NCI-H748 (cell line): ENCODE data around the gene RAB6C.
"Not testable (repeated sequence)": the region's sequence is repeated elsewhere in the genome, so short reads cannot be mapped to it uniquely, and the experiment has no call there.

Experiments
- DNase-seq: peaks from one replicate; lab custom pipeline; 2025; ENCODE audit not compliant: unreplicated experiment; lab: John Stamatoyannopoulos, UW

RAB6C gene

DNA sequence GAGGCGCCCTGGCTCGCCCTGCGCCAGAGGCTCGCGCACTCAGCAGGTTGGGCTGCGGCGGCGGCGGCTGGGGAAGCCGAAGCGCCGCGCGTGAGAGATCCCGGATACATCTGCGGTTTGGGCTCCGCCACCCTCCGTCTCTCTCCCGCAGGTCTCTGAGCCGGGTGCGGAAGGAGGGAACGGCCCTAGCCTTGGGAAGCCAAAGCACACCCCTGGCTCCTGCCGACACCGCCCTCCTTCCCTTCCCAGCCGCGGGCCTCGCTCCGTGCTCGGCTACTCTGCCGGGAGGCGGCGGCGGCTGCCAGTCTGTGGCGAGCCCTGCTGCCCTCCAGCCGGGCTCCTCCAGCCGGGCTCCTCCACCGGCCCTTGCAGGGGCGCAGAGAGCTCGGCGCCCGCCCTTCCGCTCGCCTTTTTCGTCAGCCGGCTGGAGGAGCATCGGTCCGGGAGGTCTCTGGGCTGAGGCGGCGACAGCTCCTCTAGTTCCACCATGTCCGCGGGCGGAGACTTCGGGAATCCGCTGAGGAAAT is at the start of gene RAB6C:
Gene RAB6C, plus strand, starts transcription at position 38 of the 527 bp plus-strand sequence. Its CDS starts 450 bp downstream, at position 488.
- DNase-seq: peak; percentile 61

DNA sequence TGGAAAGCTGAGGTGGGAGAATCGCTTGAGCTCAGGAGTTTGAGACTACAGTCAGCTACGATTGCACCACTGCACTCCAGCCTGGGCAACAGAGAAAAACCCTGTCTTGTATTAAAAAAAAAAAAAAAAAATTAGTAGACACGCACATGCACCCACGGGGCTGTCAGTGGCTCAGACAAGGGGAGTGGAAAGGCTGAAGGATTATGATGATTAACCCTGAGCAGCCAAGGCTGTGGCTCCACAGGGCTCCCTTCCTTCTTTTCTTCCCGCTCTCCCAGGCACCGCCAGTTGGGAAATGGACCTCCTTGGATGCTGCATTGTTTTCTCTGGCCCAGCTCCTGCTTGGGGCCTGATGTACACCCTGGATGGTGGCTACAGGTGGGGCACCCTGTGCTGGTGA is 49.0 kb upstream of the RAB6C start:
- DNase-seq: no peak

- DNase-seq: not testable (repeated sequence)
Observed at GRCh38 chr2:129933387-129933786, 46.1 kb upstream of the RAB6C start.

GRCh38 chr2:129934044-129934822 is 45.2 kb upstream of the RAB6C start:
- DNase-seq: peak; percentile 9

DNA sequence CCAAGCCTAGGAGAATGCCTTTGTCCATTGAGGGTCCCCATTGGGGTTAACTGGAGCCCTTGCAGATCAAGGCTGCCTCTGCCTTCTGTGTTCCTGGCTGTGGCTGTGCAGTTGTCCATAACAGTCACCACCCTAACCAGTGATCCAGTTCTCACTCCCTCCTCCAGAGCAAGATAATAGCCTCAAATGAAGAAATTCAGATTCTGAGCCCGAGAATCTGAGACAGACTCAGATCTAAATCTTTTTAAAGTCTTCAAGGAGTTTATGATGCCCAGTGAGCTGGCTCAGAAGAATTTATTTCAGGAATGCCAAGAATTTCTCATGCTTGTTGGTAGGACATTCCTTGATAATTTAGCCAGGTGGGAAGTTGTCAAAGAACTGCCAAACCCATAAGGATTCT is 44.3 kb upstream of the RAB6C start:
- DNase-seq: no peak

DNA sequence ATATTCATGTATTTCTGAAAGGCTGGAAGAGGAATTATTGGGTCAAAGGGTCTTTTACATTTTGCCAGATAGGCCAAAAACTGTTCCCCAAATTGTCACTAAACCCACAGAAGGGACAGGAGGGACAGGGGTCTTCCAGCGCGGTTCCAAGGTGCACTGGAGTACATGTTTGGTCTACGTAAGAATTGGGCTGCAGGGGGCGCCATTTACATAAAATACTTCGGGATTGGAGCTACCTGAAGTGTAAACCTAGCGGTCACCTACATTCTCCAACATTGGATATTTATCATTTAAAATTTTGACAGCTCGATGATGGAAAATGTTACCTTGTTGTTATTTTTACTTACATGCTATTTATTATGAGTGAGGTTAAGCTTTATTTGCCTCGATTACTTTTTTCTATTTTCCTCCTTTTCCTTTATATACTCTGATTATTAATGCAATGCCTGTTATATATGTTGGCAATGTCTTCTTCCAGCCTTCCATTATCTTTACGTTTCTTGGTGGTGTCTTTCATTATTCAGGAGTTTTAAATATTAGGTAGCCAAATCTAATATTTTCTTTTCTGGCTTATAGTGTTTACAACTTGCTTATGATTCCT is 43.0 kb upstream of the RAB6C start:
- peak; percentile 57 for DNase-seq

DNA sequence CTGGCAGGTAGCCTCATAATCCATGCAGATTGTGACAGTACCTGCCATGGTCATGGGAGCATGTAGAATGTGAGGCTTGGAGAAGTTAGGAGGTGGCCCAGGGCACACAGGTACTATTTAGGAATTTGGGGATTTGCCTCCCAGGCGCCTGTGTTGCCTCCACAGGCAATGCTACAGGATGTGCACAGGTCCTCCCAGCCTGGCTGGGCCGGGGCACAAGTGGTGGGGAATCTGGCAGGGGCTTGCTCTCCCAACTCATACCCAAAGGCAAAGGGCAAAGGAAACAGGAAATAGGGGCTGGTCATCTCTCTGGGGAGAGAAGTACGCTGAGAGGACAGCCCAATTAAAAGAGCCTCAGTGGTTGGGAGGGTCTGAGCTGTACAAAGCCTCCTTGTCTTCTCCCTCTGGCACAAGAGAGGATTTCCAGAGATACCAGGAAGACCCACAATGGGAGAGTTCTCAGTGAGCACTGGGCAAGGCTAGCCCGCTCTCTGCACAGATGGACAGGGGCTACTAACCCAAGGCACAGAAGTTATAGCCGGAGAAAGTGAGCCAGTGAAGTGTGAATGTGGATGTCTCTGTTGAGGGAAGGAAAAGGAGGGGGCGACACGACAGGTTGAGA is 40.5 kb upstream of the RAB6C start:
- not testable (repeated sequence) for DNase-seq

DNA sequence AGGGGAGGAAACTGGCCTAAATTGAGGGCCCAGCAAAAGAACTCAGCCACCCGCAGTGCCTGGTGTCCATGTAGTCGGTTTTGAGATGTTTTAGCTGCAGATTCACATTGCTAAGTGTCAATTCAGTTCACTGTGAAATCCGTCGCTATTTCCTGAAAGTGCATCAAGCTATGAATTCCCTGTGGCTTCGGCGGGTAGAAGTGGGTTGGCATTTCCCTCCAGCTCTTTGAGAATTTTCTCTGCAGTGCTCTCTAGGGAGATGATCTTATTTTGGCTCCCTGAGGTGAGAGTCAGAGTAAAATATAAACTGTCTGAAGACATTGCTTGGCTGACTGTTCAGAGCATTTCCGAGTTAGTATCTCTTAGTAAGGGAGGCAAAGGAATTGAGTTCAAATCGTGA is 36.0 kb upstream of the RAB6C start:
- not testable (repeated sequence) for DNase-seq

DNA sequence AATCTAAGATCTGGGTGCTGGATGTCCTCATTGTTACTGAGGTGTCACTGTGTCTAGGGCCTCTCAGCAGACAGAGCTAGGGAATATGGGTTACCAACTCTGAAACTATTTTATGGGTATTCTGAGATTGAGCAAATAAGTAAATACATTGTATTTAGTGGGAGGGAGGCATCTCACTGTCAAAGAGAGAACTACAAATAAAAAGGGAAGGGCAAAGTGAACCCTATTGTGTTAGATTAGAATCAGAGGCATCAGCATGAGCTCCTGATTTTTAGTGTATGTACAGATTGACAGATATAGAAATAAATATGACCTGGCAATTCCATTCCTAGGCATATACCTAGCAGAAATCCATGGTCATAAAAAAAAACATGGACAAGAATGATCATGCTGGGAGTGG is 33.9 kb upstream of the RAB6C start:
- no peak for DNase-seq

- DNase-seq: not testable (repeated sequence)
Observed at GRCh38 chr2:129947712-129948111, 31.8 kb upstream of the RAB6C start.

GRCh38 chr2:129956171-129956570 is 23.3 kb upstream of the RAB6C start:
- not testable (repeated sequence) for DNase-seq

GRCh38 chr2:129957891-129958290 is 21.6 kb upstream of the RAB6C start:
- no peak for DNase-seq

DNA sequence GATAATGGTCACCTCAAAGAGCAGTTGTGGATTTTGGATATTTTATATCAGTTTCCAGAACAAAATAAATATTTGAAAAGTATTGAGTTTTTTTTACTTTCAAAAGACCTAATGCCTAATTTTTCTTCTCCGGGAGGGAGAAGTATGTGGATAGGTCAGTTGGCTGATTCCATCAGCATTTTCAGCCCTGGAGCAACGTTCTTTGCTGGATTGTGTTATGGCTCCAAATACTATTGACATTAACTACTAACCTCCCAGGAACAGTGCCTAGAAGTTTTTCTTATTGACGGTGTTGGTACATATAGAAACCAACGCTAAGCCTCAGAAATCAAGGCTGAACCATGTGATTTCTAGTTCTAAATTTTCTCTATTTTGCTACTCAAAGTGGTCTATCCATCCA is 20.7 kb upstream of the RAB6C start:
- DNase-seq: not testable (repeated sequence)

GRCh38 chr2:129968605-129969004 is 10.9 kb upstream of the RAB6C start:
- peak; percentile 64 for DNase-seq

DNA sequence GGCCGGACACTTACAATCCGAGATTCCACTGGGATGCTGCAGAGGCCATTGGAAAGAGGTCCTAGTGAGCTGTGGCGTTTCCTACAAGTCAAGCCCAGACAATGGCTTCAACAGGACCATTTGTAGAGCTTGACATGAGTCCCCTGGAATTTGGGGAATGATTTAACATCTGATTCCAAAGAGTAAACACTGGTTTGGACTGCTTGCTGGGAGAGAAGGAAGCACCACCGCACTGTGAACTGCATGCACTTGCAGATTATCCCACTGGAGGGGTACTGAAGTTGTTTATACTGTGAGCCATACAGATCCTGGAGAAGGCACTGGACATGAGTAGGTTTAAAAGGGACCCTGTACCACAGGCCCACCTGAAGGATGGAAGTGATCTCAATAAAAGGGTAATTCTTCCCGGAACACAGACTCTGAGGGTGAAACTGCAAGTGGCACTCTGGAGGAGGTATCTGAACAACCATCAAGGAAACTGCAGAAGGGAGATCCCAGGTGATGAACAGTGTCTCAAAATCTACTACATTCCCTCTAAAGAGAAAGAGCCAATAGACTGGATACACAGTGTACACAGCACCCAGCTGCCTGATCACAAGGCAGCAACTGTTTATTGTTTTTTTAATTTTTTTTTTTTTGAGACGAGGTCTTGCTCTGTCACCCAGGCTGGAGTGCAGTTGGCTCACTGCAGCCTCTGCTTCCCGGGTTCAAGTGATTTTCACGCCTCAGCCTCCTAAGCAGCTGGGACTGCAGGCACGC is 4.3 kb upstream of the RAB6C start:
- no peak for DNase-seq

GRCh38 chr2:129976969-129977368 is 2.5 kb upstream of the RAB6C start:
- not testable (repeated sequence) for DNase-seq

DNA sequence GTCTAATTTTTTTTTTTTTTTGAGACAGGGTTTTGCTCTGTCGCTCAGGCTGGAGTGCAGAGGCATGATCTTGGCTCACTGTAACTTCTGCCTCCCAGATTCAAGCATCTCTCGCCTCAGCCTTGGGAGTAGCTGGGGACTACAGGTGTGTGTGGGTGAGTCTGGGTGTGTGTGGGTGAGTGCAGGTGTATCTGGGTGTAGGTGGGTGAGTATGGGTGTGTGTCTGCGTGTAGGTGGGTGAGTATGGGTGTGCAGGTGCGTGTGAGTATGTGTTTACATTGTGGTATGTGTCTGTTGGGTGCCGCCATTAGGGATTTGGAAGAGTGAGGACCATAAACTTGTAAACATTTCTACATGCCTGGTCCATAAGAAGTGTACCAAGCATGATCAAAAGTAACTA is 1.5 kb upstream of the RAB6C start:
- DNase-seq: no peak

GRCh38 chr2:129980246-129980645 is 780 bp downstream of the RAB6C start:
- DNase-seq: peak; percentile 0

DNA sequence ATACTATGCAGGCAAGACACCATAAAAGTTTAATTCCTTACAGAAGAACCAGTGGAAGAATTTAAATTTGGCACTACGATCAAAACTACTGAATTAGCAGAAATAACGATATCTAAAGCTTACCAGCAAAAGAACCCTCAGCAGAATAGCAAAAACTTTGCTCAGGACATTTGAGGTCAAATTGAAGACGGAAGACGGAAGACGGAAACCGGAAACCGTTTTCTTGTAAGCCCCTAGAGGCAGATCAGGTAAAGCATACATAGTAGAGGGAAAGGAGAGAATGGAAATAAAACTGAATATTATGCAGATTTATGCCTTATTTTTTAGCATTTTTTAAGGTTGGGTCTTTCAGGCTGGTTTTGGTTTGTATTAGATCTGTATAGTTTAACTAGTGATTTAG is 2.2 kb downstream of the RAB6C start:
- DNase-seq: peak; percentile 7

- no peak for DNase-seq
Observed at GRCh38 chr2:129984426-129984825, 5.0 kb downstream of the RAB6C start.

- DNase-seq: not testable (repeated sequence)
Observed at GRCh38 chr2:129992415-129993006, 13.0 kb downstream of the RAB6C start.
